Osteocyte (in vitro differentiated cells): ENCODE results near the gene DNM3. TPM values are rescaled to one million over a fixed set of nuclear protein-coding genes. Genes with fewer than 3 reads are reported as not detected.

ENCODE experiments used
- DNase-seq: peaks from one replicate; pipeline ENCODE4 v3.0.0; 2021; ENCODE audit warnings: mixed read lengths; ENCODE audit not compliant: unreplicated experiment; ENCODE audit errors: extremely low spot score
- H3K27ac Mint-ChIP-seq: one replicate; pipeline ENCODE4 v1.8.0; 2021; ENCODE audit warnings: mild to moderate bottlenecking, mixed read lengths; ENCODE audit not compliant: unreplicated experiment
- H3K27me3 Mint-ChIP-seq: one replicate; pipeline ENCODE4 v1.8.0; 2021; ENCODE audit warnings: mixed read lengths; ENCODE audit not compliant: unreplicated experiment
- H3K36me3 Mint-ChIP-seq: one replicate; pipeline ENCODE4 v1.8.0; 2021; ENCODE audit warnings: mixed read lengths; ENCODE audit not compliant: unreplicated experiment
- H3K4me1 Mint-ChIP-seq: one replicate; pipeline ENCODE4 v1.8.0; 2021; ENCODE audit warnings: mixed read lengths; ENCODE audit not compliant: unreplicated experiment
- H3K4me3 Mint-ChIP-seq: one replicate; pipeline ENCODE4 v1.8.0; 2021; ENCODE audit warnings: mild to moderate bottlenecking, moderate library complexity, mixed read lengths; ENCODE audit not compliant: unreplicated experiment
- H3K9me3 Mint-ChIP-seq: one replicate; pipeline ENCODE4 v1.8.0; 2021; ENCODE audit warnings: mixed read lengths; ENCODE audit not compliant: unreplicated experiment
- CTCF ChIP-seq: fragments of 200-600 bp; sonication (generic); IDR thresholded peaks from 2 replicates; pipeline ENCODE4 v1.5.0; 2021; ENCODE audit warnings: antibody characterized with exemption, mild to moderate bottlenecking, moderate library complexity
- total RNA-seq: library from RNA; stranded (reverse); gene quantifications from 2 replicates; pipeline ENCODE4 v1.2.1, GENCODE V29; 2021

The DNM3 gene
- total RNA-seq, 1 donor from 2014 or later: 3.7 TPM

GRCh38 chr1:172206256-172206655 is 365.0 kb downstream of the DNM3 start:
- Mint-ChIP-seq H3K27me3 (no peaks in the 10 kb centered on the region), H3K4me1 (peaks cover 10% of the 10 kb centered on the region), H3K9me3 (peaks cover 4% of the 10 kb centered on the region), H3K27ac (no peak overlapping the region), H3K36me3 (no peaks in the 10 kb centered on the region), H3K4me3 (no peak overlapping the region)
- no peak for TF ChIP-seq CTCF
- no peak for DNase-seq

GRCh38 chr1:172208635-172209034 is 367.3 kb downstream of the DNM3 start:
- no peak for TF ChIP-seq CTCF
- Mint-ChIP-seq H3K4me3 (no peak overlapping the region), H3K27me3 (no peaks in the 10 kb centered on the region), H3K36me3 (no peaks in the 10 kb centered on the region), H3K4me1 (peaks cover 7% of the 10 kb centered on the region), H3K9me3 (no peaks in the 10 kb centered on the region), H3K27ac (no peak overlapping the region)
- DNase-seq: no peak

DNA sequence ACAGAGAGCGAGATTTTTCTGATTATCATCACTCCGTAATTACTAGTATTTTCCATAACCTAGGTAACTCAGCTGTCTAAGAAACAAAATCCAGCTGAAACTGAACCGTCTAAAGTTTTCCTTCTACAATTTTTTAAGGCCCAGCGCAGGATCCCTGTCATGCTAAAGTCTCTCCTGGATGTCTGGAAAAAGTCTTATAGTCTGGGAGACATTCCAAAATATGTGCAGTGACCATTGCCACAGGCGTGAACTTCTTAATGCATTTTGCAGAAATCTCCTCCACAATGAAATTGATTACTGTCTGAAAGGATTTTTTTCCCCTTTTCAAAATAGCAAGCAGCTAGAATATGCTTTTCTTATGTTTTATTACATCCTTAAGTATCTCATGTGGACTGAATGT is 369.9 kb downstream of the DNM3 start:
- Mint-ChIP-seq H3K9me3 (no peaks in the 10 kb centered on the region), H3K27ac (no peak overlapping the region), H3K4me3 (no peak overlapping the region), H3K4me1 (peaks cover 7% of the 10 kb centered on the region), H3K36me3 (no peaks in the 10 kb centered on the region), H3K27me3 (no peaks in the 10 kb centered on the region)
- no peak for DNase-seq
- no peak for TF ChIP-seq CTCF

DNA sequence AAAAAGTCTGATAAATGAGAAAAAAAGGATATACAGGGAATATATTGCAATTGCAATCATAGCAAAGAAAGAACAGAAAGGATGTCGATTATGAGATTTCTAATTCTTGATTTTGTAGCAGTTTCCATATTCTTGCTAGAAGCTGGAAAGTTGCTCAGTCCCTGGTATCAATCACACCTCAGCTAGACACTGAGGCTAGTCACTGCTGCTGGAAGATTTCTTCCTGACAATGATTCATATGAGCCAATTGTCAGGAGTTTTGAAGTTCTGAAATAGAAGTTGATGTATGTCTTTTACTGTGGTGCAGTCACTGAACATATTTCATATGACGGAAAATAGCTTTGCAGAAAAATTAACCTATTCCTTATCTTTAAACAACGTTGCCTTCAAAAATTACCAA is 370.8 kb downstream of the DNM3 start:
- peaks cover 7% of the 10 kb centered on the region for H3K4me1 Mint-ChIP-seq
- no peaks in the 10 kb centered on the region for H3K27me3 Mint-ChIP-seq
- no peaks in the 10 kb centered on the region for H3K36me3 Mint-ChIP-seq
- no peak for TF ChIP-seq CTCF
- H3K27ac Mint-ChIP-seq: no peak overlapping the region
- no peaks in the 10 kb centered on the region for H3K9me3 Mint-ChIP-seq
- no peak for DNase-seq
- H3K4me3 Mint-ChIP-seq: no peak overlapping the region

DNA sequence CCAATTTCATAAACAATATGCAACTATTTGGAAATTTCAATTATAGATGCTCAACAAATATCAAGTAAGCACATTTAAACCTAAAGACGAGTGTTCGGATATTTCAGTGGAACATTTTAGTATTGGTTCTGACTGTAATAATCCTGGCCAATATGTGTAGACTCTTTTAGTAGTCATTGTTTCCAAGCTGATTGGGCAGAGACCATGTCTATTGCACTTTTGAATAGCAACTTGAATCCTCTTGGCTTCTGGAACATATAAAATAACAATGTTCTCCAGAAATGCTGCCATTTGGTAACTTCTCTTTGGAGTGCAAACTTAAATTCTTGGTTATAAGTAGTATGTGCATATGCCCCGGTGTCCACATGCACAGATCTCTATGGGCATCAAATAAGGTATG is 373.7 kb downstream of the DNM3 start:
- H3K36me3 Mint-ChIP-seq: no peaks in the 10 kb centered on the region
- peaks cover 7% of the 10 kb centered on the region for H3K4me1 Mint-ChIP-seq
- H3K27ac Mint-ChIP-seq: no peak overlapping the region
- no peak for DNase-seq
- no peaks in the 10 kb centered on the region for H3K9me3 Mint-ChIP-seq
- no peak overlapping the region for H3K4me3 Mint-ChIP-seq
- no peaks in the 10 kb centered on the region for H3K27me3 Mint-ChIP-seq
- TF ChIP-seq CTCF: no peak
